GM18861 (cell line): ENCODE data around the gene CALY.
"Not testable (repeated sequence)": the region's sequence is repeated elsewhere in the genome, so short reads cannot be mapped to it uniquely, and the experiment has no call there.

Source experiments
- ATAC-seq: cut with Tn5 transposase; IDR thresholded peaks from one replicate; pipeline ENCODE4 v1.9.1; 2021; ENCODE audit not compliant: unreplicated experiment

Gene CALY

DNA sequence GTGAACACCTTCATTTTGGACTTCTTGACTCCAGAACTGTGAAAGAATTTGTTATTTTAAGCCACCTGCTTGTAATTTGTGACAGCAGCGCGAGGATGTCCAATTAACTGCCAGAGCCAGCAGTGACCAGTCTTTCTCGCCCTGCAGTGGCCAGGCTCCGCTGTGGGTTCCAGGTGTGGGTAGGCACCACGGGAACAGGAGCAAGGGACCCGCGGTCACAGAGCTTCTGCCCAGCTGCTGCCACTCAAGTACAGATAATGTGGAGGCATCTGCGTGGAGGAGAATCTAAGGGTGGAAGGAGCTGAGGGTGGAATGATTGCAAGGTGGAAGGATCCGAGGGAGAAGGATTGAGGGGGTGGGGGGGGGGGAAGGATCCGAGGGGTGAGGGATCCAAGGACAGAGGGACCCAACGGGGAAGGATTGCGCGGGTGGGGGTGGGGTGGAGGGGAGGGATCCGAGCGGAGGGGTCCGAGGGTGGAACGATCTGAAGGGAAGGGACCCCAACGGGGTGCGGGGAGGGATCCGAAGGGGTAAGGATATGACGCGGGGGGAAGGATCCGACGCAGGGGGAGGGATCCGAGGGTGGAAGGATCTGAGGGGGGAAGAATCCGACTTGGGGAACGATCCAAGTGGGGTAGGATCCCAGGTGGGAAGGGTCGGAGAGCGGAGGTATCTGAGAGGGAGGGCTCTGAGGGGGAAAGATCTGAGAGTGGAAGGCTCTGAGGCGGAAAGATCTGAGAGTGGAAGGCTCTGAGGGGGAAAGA lies 3.6 kb downstream of the CALY start:
- ATAC-seq: no peak

DNA sequence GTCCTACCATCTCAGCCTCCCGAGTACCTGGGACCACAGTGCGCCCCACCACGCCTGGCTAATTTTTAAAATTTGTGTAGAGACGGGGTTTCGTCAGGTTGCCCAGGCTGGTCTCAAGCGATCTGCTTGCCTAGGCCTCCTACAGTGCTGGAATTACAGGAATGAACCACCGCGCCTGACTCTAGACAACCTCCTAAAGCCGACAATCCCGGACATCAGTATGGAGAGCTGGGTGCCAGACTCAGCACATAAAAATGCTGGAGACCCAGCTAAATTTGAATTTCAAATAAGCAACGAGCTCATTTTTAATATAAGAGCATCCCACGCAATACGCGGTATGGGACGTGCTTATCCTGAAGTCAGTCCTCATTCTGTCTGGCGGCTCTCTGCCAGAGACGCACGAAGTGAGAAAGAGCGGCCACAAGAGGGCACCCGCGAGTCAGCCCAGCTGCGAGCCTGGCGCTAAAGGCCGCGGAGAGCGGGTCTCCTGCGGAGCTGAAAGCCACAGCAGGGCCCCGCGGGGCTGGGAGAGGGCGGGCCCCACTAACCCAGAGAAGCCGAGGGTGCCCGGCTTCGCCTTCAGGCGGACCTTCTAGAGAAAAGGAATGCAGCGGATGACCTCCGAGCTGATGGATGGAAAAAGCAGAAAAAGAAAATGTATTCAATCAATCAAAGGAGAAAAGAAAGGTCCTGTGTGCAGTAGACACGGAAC lies 7.0 kb downstream of the CALY start:
- ATAC-seq: peak; percentile 82

DNA sequence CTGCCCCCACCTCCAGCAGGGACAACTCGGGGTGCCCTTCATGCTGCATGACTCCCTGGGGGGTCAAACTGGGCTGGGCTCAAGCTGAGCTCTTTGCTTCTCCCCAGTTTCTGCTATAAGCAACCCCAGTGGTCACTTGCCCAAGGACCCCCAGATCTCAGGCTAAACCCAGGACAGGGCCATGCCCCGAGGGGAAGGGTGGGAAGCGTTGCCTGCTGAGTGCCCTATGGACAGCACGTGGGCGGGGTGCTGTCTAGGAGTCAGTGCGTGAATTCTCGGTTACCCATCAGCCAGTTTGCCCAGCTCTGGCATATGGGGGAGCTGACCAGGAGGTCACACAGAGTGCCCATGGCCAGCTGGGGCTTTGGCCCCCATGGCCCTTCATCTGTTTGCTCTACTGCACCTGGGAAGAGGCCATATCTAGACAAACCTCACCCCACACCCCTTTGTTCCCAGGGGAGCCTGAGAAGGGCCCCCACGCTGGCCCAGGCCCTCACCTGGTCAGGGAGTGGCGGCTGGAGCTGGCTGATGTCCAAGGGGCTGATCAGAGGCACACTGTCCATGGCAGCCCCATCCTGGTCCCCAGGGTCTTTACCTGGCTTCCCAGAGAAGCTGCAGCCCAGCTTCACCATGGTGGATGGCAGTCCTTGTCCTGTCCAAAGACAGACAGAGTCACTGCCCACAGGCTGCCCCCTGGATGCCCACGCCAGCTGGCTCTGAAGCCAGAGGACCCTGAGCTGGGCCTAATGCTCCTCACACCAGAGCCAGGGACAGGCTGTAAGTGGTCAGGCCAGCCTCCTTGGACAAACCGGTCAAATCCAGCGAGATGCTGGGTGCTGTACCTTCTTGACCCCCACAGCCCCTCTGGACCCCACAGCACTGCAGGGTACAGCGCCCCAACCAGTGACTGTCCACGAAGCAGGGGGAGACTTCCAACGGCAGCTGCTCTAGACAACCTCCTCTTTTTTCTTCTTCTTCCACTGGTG lies 8.0 kb downstream of the CALY start:
- ATAC-seq: no peak

DNA sequence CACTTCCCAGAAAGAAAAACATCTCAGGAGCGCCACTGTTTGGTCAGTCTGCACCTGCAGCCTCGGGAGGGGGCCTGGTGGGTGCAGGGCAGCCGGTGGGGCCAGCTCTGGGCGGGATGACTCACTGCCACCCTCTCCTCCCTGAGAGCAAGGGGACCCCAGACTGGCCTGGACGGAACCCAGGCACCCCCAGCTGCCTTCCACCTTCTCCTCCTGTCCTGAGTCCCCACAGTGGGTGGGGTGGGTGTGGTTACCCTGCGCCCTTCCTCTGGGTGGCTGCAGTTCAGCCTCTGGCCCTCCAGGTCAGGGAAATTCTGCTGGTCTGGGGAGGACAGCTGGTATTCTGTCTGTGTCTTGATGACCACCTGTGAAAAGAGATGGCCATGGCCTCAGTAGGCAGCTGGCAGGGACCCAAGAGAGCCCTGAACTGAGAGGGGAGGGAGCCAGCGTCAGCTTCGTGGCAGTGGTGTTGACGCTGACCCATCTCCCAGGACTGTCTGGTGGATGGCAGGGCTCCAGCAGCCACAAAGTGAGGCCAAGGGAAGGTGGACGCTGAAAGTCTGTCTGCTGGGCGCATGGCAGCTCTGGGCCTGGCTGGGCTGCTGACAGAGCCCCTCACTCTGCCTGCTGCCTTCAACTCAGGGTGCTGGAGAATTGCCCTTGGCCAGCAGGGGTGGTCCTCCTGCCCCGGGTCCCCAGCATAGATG lies 8.9 kb downstream of the CALY start:
- ATAC-seq: no peak

DNA sequence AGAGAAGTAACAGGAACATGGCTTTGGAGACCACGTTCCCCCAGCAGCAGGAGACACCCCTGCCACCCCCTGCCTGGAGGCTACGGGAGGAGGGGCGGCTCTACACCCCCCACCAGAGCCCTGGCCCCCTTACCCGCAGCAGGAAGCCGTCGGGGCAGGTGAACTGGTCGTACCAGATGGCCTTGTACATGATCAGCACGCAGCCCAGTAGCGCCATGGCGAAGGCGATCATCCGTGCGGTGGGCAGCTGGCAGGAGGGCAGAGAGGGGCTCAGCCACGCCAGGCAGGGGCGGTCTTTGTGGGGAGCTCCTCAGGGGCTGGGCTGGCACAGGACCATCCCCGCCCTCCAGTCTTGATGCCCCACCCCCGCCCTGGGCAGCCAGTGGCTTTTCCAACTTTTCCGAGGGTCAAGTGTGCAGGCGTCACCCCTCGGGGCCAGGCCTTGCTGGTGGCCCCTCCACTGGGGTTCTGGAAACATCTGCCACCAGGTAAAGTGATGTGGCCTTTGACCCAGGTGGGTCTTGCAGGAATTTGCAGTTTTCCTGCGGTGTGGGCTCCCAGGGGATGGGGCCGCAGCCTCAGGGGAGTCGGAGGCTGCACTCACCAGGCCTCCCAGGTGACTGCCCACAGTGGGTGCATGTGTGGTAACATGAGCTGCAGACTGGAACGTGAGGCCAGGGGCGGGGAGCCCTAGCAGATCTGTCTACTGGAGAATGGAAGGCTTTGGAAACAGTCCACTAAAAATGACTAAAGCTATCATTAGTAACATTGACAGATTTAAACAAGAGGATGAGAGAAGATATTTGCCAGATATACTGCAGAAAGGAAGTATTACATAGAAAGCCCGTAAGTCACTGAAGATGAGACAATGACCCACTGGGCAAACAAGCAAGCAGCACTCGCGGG lies 9.7 kb downstream of the CALY start:
- ATAC-seq: no peak

DNA sequence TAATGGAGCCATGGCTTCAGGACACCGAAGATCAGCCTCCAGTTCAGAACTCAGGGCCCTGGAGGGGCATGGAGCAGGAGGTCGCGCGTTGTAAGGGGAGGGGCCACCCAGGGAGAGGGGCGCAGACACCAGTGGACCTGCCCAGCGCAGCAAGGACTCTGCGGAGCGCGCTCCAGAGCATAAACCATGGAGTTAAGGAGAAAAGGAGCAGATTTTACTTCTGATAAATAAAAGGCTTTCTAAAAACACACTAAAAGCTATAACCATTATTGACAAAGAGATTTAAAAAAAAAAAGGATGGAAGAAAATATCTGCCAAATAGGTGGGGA lies 10.5 kb downstream of the CALY start:
- ATAC-seq: no peak

DNA sequence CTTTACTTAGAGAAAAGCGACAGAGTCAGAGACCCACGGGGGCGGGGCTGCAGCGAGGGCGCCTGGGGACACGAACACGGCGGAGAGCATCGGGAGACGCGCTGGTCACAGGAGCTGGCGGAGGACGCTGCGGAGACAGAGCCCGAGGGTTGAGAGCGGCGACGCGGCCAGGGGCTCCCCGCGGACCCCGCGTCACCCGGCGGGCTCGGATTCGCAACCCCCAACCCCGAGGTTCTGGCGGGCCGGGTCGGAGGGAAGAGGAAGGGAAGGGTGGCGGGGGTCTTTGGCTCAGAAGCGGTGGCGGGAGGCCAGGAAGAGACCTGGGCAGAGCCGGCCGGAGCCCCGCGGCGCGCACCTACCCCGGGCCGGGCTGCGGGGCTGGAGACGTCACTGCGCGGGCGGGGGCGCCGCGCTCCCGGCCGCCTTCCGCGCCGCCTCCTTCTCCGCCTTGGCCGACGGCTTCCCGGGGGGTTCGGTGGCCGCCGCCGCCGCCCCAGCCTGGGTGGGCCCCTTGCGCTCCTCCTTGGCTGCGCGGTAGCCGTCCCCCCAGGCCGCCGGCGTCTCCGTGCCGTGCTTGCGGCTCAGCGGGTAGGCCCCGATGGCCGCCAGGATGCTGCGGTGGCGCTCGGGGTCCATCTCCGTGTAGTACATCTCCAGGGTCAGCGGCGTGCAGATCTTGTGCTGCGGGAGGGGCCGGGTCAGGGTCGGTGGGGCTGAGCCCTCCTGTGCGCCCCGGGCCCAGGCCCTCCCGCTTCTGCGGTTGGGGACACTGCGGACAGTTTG lies 11.1 kb downstream of the CALY start:
- no peak for ATAC-seq

DNA sequence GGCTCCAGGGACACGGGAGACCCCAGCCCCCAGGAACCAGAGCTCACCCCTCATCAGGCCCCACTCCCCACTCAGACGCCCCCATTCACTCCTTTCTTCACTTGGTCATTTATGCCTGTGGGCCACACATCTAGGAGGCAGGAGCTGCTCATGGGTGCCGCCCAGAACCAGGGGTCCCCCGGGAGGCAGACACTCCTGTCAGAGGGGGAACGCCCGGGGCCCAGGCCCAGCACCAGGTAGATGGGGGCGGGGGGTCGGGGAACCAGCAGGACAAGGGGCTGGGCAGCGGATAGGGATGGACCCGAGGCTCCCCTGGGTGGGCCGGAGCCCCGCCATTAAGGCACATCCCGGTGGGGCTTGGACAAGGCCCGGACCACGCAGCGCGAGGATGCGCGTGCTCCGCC lies 11.8 kb downstream of the CALY start:
- ATAC-seq: no peak

DNA sequence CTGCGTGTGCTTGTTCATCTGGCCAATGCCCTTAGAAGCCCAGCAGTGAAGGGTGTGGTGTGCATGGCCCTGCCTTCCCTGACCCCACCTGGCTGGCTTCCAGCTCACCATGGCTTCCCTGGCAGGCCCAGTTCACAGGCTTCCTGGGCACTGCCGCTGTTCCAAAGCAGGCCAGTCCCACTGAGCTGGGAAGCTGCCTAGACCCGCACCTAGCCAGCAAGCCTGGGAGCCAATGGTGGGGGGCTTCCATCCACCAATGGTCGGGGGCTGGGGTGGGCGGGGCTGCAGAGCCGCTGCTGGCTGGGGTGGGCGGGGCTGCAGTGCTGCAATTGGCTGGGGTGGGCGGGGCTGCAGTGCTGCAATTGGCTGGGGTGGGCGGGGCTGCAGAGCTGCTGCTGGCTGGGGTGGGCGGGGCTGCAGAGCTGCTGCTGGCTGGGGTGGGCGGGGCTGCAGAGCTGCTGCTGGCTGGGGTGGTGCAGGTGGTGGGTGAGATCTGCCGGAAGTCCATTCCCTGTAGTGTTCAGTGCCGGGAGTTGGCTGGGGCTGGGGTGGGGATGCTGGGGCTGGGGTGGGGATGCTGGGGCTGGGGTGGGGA lies 12.4 kb downstream of the CALY start:
- no peak for ATAC-seq

DNA sequence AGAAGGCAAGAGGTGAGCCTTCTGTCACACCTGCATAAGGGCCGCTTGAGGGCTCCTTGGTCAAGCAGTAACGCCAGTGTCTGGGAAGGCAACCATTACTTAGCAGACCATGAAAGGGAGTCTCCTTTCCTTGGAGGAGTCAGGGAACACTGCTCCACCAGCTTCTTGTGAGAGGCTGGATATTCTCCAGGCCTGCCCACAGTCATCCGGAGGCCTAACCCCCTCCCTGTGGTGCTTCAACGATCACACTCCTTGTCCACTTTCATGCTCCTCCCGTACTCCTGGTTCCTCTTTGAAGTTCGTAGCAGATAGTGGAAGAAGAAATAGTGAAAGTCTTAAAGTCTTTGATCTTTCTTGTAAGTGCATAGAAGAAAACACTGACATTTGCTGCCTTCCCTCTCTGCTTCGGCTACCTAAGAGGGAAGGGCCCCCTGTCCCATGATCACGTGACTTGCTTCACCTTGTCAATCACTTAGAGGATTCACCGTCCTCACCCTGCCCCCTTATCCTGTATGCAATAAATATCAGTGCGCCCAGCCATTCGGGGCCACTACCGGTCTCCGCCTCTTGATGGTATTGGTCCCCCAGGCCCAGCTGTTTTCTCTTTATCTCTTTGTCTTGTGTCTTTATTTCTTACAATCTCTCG lies 14.5 kb downstream of the CALY start:
- ATAC-seq: not testable (repeated sequence)

DNA sequence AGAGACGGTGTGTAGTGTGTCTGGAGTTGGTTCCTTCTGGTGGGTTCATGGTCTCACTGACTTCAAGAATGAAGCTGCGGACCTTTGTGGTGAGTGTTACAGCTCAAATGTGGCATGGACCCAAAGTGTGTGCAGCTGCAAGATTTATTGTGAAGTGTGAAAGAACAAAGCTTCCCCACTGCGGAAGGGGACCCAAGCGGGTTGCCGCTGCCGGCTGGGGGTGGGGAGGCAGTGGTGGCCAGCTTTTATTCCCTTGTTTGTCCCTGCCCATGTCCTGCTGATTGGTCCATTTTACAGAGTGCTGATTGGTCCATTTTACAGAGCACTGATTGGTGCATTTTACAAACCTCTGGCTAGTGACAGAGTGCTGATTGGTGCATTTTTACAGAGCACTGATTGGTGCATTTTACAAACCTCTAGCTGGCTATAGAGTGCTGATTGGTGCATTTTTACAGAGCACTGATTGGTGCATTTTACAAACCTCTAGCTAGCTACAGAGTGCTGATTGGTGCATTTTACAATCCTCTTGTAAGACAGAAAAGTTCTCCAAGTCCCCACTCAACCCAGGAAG lies 15.8 kb downstream of the CALY start:
- ATAC-seq: not testable (repeated sequence)

DNA sequence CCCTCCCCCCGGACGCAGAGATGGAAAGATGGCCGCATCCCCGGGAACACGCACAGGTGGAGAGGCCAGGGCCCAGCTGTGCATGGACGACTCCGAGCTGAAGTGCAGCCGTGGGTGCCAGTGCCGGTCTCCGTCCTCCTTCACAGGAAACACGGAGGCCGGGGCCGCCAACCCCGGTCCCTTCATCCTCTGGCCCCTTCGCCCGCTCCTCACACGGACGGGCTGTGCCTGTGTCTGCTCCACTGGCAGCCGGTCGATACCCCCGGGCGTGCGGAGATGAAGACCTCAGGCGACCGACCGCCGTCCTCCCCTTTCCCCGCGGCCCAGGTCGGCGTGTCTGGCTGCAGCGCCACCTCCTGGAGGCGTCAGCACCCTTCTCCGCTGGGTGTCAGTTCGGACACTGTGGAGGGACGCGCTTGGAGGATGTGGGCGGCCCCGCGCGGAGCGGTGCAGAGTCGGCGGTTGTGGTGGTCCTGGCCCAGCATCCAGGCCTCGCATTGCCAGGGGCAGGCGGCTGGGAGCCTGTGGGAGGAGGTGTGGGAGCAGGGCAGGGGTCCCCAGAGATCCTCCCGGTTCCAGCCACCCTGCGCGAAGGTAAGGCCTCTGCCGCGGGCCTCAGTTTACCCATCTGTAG lies 18.1 kb downstream of the CALY start:
- peak; percentile 69 for ATAC-seq

DNA sequence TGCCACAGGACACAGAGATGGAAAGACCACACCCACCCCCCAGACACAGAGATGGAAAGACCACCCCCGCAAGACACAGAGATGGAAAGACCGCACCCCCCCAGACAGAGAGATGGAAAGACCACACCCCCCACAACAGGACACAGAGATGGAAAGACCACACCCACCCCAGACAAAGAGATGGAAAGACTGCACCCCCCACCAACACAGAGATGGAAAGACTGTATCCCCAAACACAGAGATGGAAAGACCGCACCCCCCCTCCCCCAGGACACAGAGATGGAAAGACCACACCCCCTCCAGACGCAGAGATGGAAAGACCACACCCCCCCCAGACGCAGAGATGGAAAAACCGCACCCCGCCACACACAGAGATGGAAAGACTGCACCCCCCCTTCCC lies 20.0 kb downstream of the CALY start:
- ATAC-seq: no peak

DNA sequence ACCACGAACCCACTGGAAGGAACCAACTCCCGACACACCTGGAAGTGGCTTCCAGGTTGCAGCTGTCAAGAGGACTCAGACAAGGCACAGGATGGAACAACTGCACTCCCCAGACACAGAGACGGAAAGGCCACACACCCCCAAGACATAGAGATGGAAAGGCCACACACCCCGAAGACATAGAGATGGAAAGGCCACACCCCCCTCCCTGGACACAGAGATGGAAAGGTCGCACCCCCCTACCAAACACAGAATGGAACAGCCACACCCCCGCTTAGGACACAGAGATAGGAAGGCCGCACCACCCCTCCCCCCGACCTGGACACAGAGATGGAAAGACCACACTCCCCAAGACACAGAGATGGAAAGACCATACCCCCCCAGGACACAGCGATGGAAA lies 20.4 kb downstream of the CALY start:
- ATAC-seq: no peak

DNA sequence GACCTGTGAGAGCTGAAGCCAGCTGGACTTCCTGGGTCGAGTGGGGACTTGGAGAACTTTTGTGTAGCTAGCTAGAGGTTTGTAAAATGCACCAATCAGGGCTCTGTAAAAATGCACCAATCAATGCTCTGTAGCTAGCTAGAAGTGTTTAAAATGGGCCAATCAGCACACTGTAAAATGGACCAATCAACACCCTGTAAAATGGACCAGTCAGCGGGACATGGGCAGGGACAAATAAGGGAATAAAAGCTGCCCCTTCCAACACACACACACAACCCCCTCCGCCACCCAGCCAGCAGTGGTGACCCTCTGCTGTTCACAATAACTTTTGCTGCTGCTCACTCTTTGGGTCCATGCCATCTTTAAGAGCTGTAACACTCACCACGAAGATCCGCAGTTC lies 20.8 kb downstream of the CALY start:
- ATAC-seq: no peak

DNA sequence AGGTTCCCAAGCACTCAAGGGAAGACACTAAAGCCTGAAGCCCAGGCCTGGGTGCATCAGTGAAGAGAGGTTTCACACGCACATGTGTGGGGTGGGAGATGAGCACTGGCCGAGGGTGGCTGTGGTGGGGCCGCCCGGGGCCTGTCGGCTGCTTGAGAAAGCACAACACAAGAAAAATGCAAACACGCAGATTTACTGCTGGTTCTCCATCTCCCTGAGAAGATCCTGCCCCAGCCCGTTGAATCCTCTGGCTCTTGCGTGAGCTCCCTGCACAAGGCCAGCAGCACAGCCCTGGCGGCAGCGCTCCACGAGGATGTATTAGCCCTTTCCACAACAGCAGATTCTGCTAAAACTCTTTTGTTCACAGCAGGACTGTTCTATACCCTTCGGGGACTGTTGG lies 21.8 kb downstream of the CALY start:
- ATAC-seq: no peak

DNA sequence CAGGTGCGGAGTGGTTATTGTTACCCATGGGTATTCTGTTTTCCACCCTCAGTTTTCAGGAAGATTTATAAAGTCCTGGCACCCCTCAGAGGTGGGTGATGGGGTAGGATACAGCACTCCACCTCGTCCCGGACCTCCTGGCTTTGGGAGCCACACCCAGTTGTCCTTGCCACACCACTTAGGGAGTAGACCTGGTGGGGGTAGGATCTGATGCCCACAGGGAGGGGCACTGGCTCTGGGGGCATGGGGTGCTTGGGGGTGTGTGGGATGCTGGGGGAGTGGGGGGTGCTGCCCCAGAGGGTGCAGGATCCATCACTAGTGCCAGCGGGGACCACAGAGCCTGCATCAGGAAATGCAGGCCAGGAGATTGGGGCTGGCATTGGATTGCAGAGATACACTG lies 23.5 kb downstream of the CALY start:
- ATAC-seq: no peak

DNA sequence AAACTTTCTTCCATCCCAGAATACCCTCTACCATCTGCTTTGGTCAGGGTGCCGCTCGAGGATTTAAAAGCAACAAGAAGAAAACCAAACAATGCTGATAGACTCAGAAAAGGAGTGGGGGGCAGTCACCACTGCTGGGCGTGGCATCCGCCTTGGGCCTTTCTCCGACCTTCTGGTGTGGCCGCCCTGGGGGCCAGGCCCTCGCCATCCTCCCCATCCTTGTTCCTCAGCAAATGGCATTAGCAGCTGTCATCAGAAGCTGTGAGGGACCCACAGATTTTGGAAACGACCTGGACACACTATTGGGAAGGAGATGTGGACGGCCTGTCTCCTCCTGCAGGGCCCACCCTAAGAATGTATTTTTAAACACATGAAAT lies 23.9 kb downstream of the CALY start:
- no peak for ATAC-seq
